Stimulated activated naive CD8-positive, alpha-beta T cell treated with anti-CD3 and anti-CD28 coated beads, Interleukin-15, amount 100 ng/mL, for 72 hours (primary cell): Measurements from ENCODE around the gene UXS1.

ENCODE experiments used
- ATAC-seq: fragments of 150-1000 bp; cut with Tn5 transposase; 2 replicates; pipeline ENCODE4 v1.10.0; 2021; ENCODE audit warnings: mild to moderate bottlenecking, moderate library complexity
- DNase-seq, 2 donors: peaks; one replicate each; pipeline ENCODE4 v3.0.0; 2021 to 2022
- H3K27ac Mint-ChIP-seq, 2 donors: one replicate each; pipeline ENCODE4 v1.8.0; 2022; ENCODE audit warnings: mild to moderate bottlenecking in 2 of 2, mixed read lengths in 2 of 2, moderate library complexity in 2 of 2
- H3K27me3 Mint-ChIP-seq: one replicate; pipeline ENCODE4 v1.8.0; 2022; ENCODE audit warnings: mixed read lengths
- H3K4me1 Mint-ChIP-seq: one replicate; pipeline ENCODE4 v1.8.0; 2022; ENCODE audit warnings: mild to moderate bottlenecking, mixed read lengths
- H3K4me3 Mint-ChIP-seq, 2 donors: one replicate each; pipeline ENCODE4 v1.8.0; 2022; ENCODE audit warnings: mild to moderate bottlenecking in 2 of 2, mixed read lengths in 2 of 2, moderate library complexity in 1 of 2
- H3K9me3 Mint-ChIP-seq, 2 donors: one replicate each; pipeline ENCODE4 v1.8.0; 2022; ENCODE audit warnings: mixed read lengths in 2 of 2

The UXS1 gene

GRCh38 chr2:106080959-106081358 is 113.1 kb downstream of the UXS1 start:
- no peaks in the 10 kb centered on the region for H3K27me3 Mint-ChIP-seq
- ATAC-seq (no peak), DNase-seq (no peak)
- peaks cover 0 to 4% of the 10 kb centered on the region in 2 donors for H3K9me3 Mint-ChIP-seq
- H3K4me3 Mint-ChIP-seq = no peak overlapping the region
- no peak overlapping the region for H3K27ac Mint-ChIP-seq
- H3K4me1 Mint-ChIP-seq = peaks cover 50% of the 10 kb centered on the region

GRCh38 chr2:106078096-106078495 is 116.0 kb downstream of the UXS1 start:
- peaks cover 0 to 4% of the 10 kb centered on the region in 2 donors for H3K9me3 Mint-ChIP-seq
- H3K27ac Mint-ChIP-seq = peak overlapping the region; percentile 87 to 89
- H3K4me3 Mint-ChIP-seq = peak overlapping the region; percentile 45 to 63
- peaks cover 47% of the 10 kb centered on the region for H3K4me1 Mint-ChIP-seq
- ATAC-seq (peak; percentile 64), DNase-seq (no peak)
- H3K27me3 Mint-ChIP-seq = no peaks in the 10 kb centered on the region

GRCh38 chr2:106076941-106077340 is 117.2 kb downstream of the UXS1 start:
- peaks cover 47% of the 10 kb centered on the region for H3K4me1 Mint-ChIP-seq
- H3K9me3 Mint-ChIP-seq = peaks cover 0 to 4% of the 10 kb centered on the region in 2 donors
- H3K27ac Mint-ChIP-seq = peak overlapping the region in 1 of 2 donors; percentile 24
- H3K4me3 Mint-ChIP-seq = no peak overlapping the region
- ATAC-seq = peak; percentile 81
- no peak for DNase-seq
- H3K27me3 Mint-ChIP-seq = no peaks in the 10 kb centered on the region

GRCh38 chr2:106075048-106075447 is 119.1 kb downstream of the UXS1 start:
- ATAC-seq = no peak
- peaks cover 37% of the 10 kb centered on the region for H3K4me1 Mint-ChIP-seq
- no peaks in the 10 kb centered on the region for H3K27me3 Mint-ChIP-seq
- no peak overlapping the region for H3K4me3 Mint-ChIP-seq
- DNase-seq = no peak
- H3K9me3 Mint-ChIP-seq = no peaks in the 10 kb centered on the region
- no peak overlapping the region for H3K27ac Mint-ChIP-seq

- Mint-ChIP-seq H3K9me3 (no peaks in the 10 kb centered on the region), H3K27ac (peak overlapping the region in 1 of 2 donors; percentile 62)
- ATAC-seq = no peak
Observed at GRCh38 chr2:106073678-106074406, 120.3 kb downstream of the UXS1 start.

GRCh38 chr2:106070181-106070580 is 123.9 kb downstream of the UXS1 start:
- H3K4me3 Mint-ChIP-seq = no peak overlapping the region
- H3K4me1 Mint-ChIP-seq = peaks cover 42% of the 10 kb centered on the region
- ATAC-seq (no peak), DNase-seq (no peak)
- no peak overlapping the region for H3K27ac Mint-ChIP-seq
- H3K27me3 Mint-ChIP-seq = peaks cover 11% of the 10 kb centered on the region
- no peaks in the 10 kb centered on the region for H3K9me3 Mint-ChIP-seq

More at GRCh38 chr2:106073678-106074406, 120.3 kb downstream of the UXS1 start:
- Mint-ChIP-seq H3K27me3 (no peaks in the 10 kb centered on the region), H3K4me1 (peaks cover 45% of the 10 kb centered on the region), H3K4me3 (no peak overlapping the region)
- no peak for DNase-seq

- ATAC-seq (no peak), DNase-seq (no peak)
- H3K27me3 Mint-ChIP-seq = peaks cover 11% of the 10 kb centered on the region
- H3K4me1 Mint-ChIP-seq = peaks cover 44% of the 10 kb centered on the region
- no peak overlapping the region for H3K4me3 Mint-ChIP-seq
- no peaks in the 10 kb centered on the region for H3K9me3 Mint-ChIP-seq
- H3K27ac Mint-ChIP-seq = no peak overlapping the region
Observed at GRCh38 chr2:106068451-106068850, 125.7 kb downstream of the UXS1 start.

GRCh38 chr2:106065983-106066820 is 127.9 kb downstream of the UXS1 start:
- peaks cover 11% of the 10 kb centered on the region for H3K27me3 Mint-ChIP-seq
- peak overlapping the region; percentile 74 to 84 for H3K4me3 Mint-ChIP-seq
- ATAC-seq = no peak
- peaks cover 0 to under 1% of the 10 kb centered on the region in 2 donors for H3K9me3 Mint-ChIP-seq
- H3K4me1 Mint-ChIP-seq = peaks cover 41% of the 10 kb centered on the region
- DNase-seq = no peak
- peak overlapping the region; percentile 83 to 84 for H3K27ac Mint-ChIP-seq

- Mint-ChIP-seq H3K4me3 (peak overlapping the region; percentile 74 to 84), H3K9me3 (peaks cover 7 to 8% of the 10 kb centered on the region in 2 donors), H3K27ac (peak overlapping the region; percentile 83 to 84), H3K4me1 (peaks cover 47% of the 10 kb centered on the region), H3K27me3 (peaks cover 11% of the 10 kb centered on the region)
- DNase-seq (peak; percentile 35 to 41), ATAC-seq (peak; percentile 82)
Observed at GRCh38 chr2:106065268-106065982, 128.7 kb downstream of the UXS1 start.

GRCh38 chr2:106063181-106063580 is 130.9 kb downstream of the UXS1 start:
- Mint-ChIP-seq H3K27me3 (peaks cover 11% of the 10 kb centered on the region), H3K4me1 (peaks cover 52% of the 10 kb centered on the region), H3K4me3 (no peak overlapping the region), H3K9me3 (peaks cover 11 to 15% of the 10 kb centered on the region in 2 donors), H3K27ac (no peak overlapping the region)
- no peak for DNase-seq
- no peak for ATAC-seq

- no peak overlapping the region for H3K27ac Mint-ChIP-seq
- peaks cover 11% of the 10 kb centered on the region for H3K27me3 Mint-ChIP-seq
- H3K4me1 Mint-ChIP-seq = peaks cover 58% of the 10 kb centered on the region
- ATAC-seq = no peak
- no peak for DNase-seq
- no peak overlapping the region for H3K4me3 Mint-ChIP-seq
- H3K9me3 Mint-ChIP-seq = peaks cover 11 to 15% of the 10 kb centered on the region in 2 donors
Observed at GRCh38 chr2:106062627-106063026, 131.5 kb downstream of the UXS1 start.

- H3K9me3 Mint-ChIP-seq = peaks cover 11 to 15% of the 10 kb centered on the region in 2 donors
- H3K4me1 Mint-ChIP-seq = peaks cover 65% of the 10 kb centered on the region
- no peak overlapping the region for H3K4me3 Mint-ChIP-seq
- peaks cover 11% of the 10 kb centered on the region for H3K27me3 Mint-ChIP-seq
- no peak for ATAC-seq
- DNase-seq = no peak
- H3K27ac Mint-ChIP-seq = no peak overlapping the region
Observed at GRCh38 chr2:106061611-106062349, 132.3 kb downstream of the UXS1 start.

- Mint-ChIP-seq H3K27ac (no peak overlapping the region), H3K9me3 (peaks cover 11 to 15% of the 10 kb centered on the region in 2 donors), H3K4me3 (no peak overlapping the region), H3K4me1 (peaks cover 68% of the 10 kb centered on the region), H3K27me3 (no peaks in the 10 kb centered on the region)
- ATAC-seq = no peak
- DNase-seq = no peak
Observed at GRCh38 chr2:106059416-106060065, 134.6 kb downstream of the UXS1 start.

GRCh38 chr2:106058469-106059137 is 135.5 kb downstream of the UXS1 start:
- Mint-ChIP-seq H3K9me3 (peaks cover 11 to 15% of the 10 kb centered on the region in 2 donors), H3K4me3 (peak overlapping the region; percentile 36), H3K27ac (peak overlapping the region in 1 of 2 donors; percentile 7), H3K27me3 (no peaks in the 10 kb centered on the region), H3K4me1 (peaks cover 74% of the 10 kb centered on the region)
- DNase-seq (peak in 1 of 2 donors; percentile 28), ATAC-seq (peak; percentile 85)
